Activated T-cell treated with anti-CD3 and anti-CD28 coated beads for 24 hours (primary cell): ENCODE measurements around the gene TBX5.

Experiments
- DNase-seq: peaks from one replicate; pipeline ENCODE4 v3.0.0-alpha.2; 2020; ENCODE audit warnings: low read depth

Gene TBX5

DNA sequence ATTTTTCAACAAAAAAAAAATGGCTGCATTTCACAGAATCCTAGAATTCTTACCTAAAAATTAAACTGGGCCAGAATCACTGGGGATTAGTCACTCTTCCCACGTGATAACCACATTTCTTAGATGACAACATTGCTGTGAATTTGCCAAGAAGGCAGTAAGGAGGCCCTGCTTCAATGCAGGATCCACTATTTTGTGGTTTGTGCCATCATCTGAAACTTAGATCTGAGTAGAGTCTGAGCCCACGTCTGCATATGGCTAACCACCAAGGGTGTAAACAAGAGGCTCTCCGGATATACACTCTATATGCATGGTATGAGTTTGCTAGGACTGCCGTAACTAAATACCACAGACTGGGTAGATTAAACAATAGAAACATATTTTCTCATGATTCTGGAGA, 24.4 kb upstream of the TBX5 start:
- no peak for DNase-seq

DNA sequence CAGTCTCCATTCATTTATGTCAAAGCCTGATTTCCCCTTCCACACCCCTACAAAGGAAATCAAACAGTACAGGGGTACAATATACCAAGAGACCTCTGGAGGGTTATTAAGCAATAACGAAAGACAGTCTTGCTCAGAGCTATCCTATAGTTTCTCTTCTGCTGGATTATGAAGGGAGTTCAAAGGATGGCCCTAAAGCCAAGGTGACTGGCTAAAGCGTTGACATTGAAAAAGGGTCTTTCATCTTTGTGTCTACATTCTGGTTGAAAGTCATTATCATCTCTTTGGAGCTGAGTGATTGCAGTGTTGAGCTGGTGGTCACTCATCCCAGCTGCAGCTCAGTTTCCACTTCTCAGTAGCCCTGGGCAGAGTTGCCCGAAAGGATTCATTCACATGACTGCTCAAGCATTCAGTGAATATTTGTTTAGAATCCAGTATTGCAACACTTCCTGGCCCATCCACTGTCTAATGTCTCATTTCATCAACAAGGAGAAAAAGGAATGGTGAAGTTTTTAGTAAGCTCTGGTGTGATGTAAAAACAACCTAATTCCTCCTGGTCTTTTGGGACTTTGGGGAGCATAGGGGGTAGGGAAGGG, 19.2 kb upstream of the TBX5 start:
- no peak for DNase-seq

GRCh38 chr12:114420944-114421335, 15.0 kb upstream of the TBX5 start:
- no peak for DNase-seq

DNA sequence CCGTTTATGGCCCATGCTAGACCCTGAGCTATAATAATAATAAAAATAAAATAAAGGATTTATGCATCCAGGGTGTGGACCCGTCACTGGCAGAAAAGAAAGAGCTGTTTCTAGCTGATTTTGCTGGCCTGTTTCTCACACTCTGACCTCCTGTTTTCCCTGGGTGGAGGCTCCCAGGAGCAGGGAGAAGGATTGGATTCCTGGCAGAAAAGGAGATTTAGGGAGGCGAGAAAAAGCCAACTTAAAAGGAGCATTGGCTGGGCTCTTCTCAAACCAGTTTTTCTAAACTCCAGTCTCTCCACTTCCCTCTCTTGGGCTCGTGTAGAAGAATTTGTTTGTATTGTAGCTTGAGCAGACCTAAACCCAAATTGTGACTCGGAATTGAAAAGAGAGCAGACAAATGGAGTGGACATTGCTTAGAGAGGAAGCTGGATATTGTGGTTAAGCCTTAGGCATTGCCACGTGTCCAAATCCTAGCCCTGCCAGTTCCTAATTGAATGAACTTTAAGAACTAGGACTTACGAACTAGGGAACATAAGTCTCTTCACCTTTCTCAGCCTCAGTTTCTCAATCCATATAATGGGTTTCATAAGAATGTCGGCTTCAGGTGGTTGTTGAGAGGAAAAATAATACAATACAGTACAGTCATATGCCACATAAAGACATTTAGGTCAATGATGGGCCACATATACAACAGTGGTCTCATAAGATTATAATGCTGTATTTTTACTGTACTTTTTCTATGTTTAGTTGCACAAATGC, 14.4 kb upstream of the TBX5 start:
- DNase-seq = no peak

- DNase-seq = no peak
These were observed 10.1 kb upstream of the TBX5 start for GRCh38 chr12:114416028-114416427.

DNA sequence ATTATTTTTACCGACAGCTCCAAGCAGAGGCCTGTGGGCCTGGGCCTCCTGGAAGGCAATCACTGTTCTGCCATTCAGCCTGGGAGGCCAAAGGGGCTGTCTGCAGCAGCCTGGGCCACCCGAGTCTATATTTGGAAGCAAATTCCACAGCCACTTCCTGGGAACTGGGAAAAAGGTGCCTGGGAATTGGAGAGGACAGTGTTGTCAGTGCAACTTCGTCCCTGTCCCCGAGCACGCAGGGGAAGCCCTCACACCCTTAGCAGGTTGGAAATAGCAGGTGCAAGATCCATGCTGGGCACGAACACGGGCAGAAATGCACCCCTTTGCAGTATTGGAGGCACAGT, 9.6 kb upstream of the TBX5 start:
- DNase-seq = no peak

DNA sequence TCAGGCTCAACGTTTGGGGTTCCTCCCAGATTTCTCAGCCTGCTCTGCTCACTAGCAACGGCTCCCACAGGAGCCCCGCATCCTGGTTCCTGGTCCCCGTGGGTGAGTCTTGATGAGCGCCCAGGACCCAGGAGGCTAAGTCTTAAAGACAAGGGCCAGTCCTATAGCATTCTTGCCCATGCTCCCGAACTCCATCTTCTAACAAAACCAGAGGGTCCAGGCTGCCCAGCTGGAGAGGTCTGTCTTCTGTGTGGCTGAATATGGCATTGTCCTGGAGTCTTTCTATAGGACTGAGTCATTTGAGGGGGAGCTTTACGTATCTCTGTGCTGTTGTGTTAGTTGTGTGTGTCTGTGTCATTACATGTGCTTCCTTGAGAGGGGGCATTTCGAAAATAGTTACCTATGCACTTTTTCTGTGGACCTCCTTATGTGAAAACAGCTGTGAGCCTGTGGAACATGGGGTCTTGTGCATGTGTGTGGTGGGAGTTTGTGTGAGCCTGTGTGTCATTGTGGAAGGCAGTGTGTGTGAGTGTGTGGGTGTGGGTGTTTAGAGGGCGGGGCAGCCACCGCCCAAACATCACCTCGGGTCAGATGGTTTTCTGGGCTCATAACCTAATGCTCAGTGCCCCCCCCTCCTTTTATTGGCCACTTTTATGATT, 9.1 kb upstream of the TBX5 start:
- no peak for DNase-seq

DNA sequence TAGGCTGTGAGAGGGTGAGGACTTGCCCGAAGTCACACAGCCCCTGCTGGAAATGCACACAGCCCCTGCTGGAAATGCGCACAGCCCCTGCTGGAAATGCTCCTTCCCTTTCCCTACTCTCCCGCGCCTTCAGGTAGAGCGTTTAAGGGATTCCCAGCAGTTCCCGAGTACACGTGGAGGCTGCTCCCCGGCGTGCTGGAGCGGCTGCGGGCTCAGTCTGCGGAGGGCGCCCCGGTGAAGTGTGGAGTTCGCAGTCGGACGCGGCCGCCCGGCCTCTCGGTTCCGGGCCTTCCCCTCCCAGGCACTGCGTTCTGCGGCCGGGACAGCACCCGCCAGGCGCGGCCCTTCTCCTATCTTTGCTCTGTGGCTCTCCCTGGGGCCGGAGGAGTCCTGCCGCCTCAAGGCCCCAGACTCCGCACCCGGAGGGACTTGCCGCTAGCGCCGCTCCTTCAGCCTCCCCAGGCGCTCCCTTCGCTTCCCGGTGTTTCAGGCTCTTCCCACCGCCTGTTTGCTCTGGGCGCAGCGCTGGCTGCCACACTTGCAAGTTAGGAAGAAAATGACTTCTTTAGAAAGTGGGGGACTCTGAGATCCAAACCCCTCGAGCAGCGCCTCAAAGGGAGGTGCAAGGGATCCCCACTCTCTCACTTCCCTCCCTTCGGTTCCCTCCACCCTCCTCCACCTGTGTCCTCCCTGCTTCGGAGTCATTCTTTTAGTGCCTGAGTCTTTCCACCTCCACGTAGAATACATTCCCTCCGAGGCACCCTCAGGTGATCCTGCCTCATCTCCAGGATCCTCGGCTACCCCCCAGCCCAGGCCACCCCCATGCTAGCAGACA, 8.3 kb upstream of the TBX5 start:
- no peak for DNase-seq

GRCh38 chr12:114412825-114413749, 7.1 kb upstream of the TBX5 start:
- DNase-seq = no peak

DNA sequence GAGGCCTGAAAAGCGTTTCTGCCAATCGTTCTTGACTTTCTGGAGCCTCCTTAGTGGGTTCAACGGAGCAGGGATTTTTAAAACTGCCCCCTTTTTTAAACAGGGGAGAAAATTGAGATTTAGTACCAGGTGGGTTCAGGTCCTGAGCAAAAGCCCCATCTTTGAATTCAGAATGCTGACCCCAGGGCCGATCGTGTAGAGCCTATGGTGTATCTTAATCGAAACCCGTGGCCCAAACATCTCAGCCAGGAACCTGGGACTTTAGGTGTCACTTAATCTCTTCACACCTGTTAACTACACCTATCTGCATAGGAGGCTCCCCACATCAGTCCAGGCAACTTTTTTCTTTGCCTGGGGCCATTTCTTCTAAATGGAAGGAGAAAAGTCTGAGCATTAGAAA, 6.4 kb upstream of the TBX5 start:
- no peak for DNase-seq

DNA sequence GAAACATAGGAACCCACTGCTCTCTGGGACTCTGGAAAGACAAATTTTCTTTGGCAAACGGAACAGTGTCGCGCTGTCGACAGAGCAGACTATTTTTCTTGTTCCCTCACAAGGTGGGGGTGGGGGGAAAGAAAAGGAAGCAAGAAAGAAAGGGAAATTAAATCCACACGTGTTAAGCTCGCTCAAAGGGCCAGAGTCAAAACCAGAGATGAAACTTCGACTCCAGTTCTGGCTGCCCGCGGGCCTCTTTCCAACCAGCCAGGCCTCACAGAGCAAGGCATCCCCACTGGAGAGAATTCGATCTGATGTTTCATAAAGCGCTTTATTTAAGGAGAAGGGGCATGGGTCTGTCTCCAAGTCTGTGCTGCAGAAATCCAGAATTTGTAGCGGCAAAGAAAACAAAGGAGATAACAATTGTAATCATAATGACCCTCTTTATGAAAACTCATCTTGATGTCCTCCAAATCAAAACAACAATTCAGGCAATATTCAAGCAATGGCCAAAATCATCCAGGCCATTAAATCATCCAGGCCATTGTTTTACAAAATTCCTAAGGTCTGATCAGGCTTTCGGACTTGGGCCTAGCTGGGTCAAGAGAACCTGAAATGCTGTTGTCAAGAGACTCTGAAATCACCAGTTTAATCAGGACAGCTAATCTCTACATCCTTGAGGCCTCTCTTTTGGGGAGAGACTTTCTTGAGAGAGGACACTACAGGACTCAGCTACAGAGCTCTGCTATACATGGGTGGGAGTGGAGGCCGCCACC, 5.3 kb upstream of the TBX5 start:
- no peak for DNase-seq

GRCh38 chr12:114409852-114410600, 4.1 kb upstream of the TBX5 start:
- no peak for DNase-seq

DNA sequence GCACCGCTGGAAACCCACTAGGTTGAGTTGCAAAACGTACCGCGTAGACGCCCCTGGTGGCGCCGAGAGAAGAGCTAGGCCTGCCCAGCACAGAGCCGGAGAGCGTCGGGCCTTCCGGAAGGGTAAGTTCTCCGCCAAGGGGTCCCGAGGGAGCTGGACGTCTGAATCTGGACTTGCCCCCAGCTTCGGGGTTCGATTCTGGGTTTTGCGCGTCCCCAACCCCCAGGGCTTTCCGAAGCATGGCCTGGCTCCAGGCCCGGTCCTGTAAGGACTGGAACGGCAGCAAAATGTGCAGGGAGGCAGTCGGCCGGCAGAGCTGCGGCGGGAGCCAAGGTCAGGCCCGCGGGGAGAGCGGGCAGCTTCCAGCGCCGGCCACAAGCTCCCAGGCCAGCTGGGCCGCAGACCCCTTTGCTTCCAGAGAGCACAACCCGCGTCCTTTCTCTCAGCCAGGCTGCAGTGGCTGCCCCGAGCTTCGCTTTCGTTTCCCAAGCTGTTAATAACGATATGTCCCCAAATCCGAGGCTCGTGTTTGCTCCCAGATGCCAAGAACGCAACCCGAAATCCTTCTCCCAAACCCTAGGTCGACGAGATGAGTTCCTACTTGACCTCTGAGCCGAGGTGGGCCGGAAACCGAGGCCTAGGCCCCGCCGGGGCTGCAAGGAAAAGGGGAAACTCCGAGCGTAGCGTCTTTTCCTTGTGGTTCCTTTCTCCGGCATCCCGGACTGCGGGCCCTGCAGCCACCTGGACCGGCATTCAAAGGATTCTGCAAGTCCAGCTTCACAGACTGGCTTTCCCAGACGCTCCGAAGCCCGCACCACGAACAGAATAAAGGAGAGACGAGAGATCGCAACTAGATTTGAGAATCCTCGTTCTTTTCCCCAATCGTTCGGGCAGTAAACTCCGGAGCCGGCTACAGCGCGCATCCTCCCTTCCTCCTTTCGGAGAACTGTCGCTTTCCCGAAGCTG, 3.2 kb upstream of the TBX5 start:
- DNase-seq = no peak

- DNase-seq = no peak
These were observed 2.5 kb upstream of the TBX5 start for GRCh38 chr12:114408471-114408885.

- DNase-seq = no peak
These were observed 2.0 kb upstream of the TBX5 start for GRCh38 chr12:114407842-114408411.

DNA sequence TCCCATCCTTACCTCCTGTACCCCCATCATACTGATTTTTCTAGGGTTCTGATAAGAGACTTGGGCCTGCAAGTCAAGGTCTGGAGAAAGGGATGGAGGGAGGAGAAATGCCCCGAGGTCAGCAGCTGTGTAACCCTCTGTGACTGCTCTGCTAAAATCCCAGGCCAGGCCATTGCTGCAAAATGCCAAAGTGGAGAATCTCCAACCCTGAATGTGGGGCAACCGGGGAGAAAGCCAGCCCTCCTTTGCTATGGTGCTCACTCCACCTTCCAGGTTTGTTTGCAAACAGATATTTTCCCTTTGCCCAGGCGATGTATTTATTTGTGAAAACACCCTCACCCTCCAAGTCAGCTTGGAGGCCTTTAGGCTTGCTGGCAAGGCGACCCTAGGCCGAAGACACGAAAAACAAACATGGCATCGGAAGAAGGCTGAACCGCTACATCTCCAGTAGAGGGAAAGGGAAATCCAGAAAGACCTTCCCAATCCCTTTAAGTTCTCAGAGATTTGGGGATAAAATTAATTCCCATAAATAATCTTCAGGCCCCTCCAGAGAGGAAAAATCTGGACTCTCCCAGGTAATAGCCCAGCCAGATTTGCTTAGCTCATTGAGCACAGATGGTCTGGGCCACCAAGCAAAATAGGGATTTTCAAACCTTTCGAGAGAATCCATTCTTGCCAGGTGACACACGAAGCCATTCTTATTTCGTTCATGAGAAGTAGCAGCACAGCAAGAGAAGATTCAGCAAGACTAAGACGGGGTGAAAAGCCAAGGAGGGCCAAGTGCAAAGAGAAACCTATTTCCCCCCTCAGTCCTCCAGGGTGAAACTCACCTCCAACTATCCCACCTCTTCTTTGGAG, 1.3 kb upstream of the TBX5 start:
- DNase-seq = no peak

GRCh38 chr12:114406316-114406983, 506 bp upstream of the TBX5 start:
- no peak for DNase-seq
